Activated CD4-positive, alpha-beta T cell treated with anti-CD3 and anti-CD28 coated beads, Interleukin-2, Interleukin-4, amounts not matched to agents 100 ng/mL and 50 ng/mL, durations not matched to agents 16 hours and 8 hours (primary cell): ENCODE results near the gene MYH16.
A peak's percentile ranks its signal among the peaks of the same experiment; 100 is the strongest.
"Not testable (repeated sequence)": the region's sequence is repeated elsewhere in the genome, so short reads cannot be mapped to it uniquely, and the experiment has no call there.

Experiments used
- DNase-seq: peaks from one replicate; pipeline ENCODE4 v3.0.0-alpha.2; 2020; ENCODE audit warnings: low spot score

The MYH16 gene

DNA sequence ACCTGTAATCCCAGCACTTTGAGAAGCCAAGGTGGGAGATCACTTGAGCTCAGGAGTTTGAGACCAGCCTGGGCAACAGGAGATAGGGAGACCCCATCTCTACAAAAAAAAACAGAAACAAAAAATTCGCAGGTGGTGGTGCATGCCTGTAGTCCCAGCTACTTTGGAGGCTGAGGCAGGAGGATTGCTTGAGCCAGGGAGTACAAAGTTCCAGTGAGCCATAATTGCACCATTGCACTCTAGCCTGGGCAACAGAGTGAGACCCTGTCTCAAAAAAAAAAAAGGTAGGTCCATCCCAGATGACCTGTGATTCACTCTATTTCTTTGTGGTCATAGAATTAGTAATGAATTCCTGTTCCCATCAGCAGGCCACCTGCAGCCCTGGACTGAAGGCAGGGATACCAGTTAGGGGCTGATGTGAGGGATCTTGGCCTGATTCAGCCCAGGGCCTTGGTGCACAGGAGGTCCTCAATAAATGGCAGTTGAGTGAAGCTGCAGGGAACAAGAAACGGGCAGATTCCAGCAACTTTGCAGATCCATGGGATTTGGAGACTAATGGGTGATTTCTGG lies at the start of gene MYH16:
Gene MYH16, plus strand, starts transcription at position 364 of the 570 bp plus-strand sequence.
- DNase-seq: no peak

DNA sequence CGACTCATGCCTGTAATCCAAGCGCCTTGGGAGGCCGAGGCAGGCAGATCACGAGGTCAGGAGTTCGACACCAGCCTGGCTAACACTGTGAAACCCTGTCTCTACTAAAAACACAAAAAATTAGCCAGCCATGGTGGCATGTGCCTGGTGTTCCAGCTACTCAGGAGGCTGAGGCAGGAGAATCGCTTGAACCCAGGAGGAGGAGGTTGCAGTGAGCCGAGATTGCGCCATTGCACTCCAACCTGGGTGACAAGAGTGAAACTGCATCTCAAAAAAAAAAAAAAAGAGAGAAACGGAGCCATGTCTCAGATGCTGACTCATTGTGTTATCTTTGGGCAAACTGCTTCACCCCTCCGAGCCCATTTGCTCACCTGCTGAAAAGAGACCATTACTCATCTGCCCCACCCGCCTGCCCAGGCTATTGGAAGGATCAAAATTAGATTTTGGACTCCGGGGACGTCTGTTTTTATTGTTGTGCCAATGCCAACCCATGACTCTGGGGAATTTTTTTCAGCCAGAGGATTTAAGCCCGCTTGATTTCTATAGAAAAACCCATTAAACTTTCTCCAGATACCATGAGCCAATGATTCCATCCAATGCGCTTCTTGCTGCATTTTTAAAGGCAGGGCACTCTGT lies 48.3 kb upstream of the MYH16 start:
- DNase-seq: peak; percentile 38

GRCh38 chr7:99224899-99225265 lies 47.8 kb upstream of the MYH16 start:
- no peak for DNase-seq

DNA sequence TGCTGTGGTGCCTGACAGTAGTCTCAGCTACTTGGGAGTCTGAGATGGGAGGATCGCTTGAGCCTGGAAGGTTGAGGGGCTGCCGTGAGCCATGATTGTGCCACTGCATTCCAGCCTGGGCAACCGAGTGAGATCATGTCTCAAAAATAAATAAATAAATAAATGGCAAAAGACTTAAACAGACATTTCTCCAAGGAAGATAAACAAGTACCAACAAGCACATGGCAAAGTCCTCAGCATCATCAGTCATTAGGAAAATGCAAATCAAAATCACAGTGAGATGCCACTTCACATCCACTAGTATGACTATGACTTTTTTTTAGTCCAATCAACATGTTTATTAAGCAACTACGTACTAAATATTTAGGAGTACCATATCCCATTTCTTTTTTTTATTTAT lies 43.4 kb upstream of the MYH16 start:
- no peak for DNase-seq

DNA sequence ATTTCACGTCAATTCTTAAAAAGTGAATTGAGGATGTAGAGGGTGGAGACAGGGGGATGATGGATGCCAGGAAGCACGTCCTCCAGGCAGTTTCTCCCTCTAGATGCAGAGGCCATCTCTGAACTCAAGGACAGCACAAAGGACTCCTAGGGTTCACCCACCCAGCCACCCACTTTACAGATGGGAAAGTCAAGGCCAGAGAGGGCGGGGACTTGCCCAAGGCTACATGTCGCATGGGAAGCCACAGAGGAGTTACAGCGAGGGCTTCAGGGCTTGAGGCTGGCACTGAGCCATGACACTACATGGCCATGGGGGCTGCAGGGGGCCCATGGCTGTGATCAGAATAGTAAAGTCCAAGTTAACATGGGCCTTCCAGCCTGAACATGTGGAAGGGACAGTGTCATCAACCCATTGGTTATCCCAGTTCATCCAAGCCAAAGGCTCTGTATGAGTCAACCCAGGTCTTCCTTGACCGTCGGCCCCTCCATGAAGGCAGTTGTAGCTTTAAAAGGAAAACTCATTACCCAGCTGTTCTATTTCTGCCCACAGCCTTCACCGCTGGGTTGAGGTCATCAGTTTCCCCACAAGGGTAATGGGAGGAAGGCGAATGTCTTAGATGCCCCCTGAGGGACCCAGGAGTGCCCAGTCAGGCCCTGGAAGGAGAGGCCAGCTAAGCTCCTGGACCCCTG lies 40.4 kb upstream of the MYH16 start:
- no peak for DNase-seq

DNA sequence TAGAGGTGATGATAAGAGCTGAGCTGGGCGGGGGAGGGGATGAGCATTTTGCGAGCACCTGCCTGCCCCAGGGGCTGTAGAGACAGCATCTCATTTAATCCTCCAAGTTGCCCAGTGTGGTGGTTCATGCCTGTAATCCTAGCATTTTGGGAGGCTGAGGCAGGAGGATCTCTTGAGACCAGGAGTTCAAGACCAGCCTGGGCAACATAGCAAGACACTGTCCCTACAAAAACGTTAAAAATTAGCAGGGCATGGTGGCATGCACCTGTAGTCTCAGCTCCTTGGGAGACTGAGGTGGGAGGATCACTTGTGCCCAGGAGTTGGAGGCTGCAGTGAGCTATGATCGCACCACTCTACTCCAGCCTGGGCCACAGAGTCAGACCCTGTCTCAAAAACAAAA lies 39.7 kb upstream of the MYH16 start:
- DNase-seq: not testable (repeated sequence)

GRCh38 chr7:99234185-99234584 lies 38.5 kb upstream of the MYH16 start:
- no peak for DNase-seq

DNA sequence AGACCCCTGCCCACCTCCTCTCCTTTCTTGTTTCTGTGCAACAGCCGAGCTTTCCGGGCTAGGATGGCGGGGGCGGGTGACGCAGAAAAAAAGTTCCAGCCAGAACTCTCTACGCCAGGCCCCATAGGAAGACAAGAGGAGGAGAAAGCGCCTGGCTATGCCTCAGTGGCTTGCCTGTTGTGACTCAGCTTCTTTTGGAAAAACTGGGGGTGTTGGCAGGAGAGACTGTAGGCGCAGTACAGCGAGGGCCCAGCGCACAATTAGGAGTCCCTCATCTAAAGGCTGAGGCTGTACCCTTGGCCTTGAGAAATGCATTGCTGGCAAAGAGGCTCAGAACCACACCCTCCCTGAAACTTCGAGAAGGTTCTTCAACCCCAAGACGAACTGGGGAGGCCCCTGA lies 36.7 kb upstream of the MYH16 start:
- DNase-seq: no peak

DNA sequence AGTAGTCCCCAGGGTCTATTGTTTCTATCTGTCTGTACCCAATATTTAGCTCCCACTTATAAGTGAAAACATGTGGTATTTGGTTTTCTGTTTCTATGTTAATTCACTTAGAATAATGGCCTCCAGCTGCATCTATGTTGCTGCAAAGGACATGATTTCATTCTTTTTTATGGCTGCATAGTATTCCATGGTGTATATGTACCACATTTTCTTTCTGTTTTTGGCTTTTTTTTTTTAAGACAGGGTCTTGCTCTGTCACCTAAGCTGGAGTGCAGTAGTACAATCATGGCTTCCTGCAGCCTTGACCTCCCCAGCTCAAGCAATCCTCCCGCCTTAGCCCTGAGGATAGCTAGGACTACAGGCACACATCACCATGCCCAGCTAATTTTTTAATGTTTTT lies 34.8 kb upstream of the MYH16 start:
- DNase-seq: not testable (repeated sequence)

DNA sequence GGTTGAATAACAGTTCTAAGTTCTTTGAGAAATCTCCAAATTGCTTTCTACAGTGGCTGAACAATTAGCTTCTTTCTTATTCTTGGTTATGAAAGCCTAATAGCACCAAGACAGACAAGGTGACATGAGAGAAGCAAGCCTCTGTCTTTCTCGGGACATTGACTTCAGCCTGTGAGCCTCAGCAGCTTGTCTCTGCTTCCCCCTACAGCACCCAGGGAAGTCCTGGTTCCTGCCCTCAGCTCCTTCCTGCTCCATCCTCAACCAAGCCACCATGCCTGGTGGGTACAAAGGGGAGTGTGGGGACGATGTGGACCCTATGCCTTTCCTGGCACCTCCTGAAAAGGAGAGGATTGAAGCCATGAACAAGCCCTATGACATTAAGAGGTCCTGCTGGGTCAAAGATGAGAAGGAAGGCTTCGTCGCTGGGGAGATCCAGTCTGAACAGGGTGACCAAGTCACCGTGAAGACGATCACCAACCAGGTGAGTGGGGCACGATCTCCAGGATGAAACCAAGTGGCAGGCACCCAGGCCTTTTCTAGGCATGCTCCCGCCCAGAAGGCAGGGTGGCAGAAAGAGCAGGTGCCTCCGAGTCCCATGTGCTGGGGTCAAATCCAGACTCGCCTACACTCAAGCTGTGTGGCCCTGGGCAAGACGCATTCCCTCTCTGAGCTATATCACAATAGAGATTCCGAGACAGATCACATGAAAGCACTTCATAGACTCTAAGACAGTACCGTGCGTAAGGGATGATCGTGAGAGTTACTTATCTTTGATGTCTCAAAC lies 33.9 kb upstream of the MYH16 start:
- no peak for DNase-seq

- no peak for DNase-seq
These were observed 30.0 kb upstream of the MYH16 start for GRCh38 chr7:99242682-99243081.

- no peak for DNase-seq
These were observed 28.8 kb upstream of the MYH16 start for GRCh38 chr7:99243751-99244337.

DNA sequence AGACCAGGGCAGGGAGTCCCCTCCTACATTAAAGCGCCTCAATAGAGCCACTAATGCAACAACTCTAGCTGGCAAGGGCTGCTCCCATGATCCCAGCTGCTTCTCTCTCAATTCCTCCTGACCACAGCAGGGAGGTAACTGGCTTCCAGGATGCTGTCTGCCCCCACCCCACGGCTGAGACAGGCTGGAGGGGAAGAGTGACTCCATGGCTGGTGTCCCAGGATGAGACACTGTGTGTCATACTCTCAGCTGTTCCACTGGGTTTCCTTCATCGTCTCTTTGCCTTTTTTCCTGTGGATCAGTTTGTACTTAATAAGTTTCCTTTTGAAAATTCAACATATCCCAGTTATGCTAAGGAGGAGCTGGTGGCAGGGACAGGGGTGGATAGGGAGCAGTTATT lies 27.7 kb upstream of the MYH16 start:
- no peak for DNase-seq

DNA sequence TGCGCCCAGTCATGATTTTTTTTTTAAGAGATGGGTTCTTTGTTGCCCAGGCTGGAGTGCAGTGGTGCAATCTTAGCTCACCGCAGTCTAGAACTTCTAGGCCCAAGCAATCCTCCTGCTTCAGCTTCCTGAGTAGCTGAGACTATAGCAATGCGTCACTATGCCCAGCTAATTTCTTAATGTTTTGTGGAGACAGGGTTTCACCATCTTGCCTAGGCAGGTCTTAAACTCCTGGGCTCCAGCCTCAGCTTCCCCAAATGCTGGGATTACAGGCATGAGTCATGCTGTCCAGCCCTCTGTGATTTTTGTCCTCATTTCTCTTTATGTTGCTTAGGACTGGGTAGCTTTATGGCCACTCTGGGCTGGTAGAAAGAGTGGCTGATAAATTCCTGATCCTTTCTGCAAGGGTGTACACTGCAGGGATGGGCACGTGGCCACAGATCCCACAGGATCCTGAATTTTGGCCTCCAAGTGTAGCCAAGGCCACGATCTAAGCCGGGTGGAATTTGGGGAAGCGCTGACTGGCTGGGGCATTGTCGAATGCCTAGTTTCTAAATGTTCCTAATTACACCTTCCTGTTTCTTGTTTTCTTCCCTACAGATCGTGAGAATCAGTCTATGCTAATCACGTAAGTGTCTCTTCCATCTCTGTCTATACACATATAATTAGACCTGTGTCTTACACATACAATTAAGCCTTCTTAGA lies 24.1 kb upstream of the MYH16 start:
- DNase-seq: no peak

- DNase-seq: no peak
These were observed 22.6 kb upstream of the MYH16 start for GRCh38 chr7:99249985-99250575.

DNA sequence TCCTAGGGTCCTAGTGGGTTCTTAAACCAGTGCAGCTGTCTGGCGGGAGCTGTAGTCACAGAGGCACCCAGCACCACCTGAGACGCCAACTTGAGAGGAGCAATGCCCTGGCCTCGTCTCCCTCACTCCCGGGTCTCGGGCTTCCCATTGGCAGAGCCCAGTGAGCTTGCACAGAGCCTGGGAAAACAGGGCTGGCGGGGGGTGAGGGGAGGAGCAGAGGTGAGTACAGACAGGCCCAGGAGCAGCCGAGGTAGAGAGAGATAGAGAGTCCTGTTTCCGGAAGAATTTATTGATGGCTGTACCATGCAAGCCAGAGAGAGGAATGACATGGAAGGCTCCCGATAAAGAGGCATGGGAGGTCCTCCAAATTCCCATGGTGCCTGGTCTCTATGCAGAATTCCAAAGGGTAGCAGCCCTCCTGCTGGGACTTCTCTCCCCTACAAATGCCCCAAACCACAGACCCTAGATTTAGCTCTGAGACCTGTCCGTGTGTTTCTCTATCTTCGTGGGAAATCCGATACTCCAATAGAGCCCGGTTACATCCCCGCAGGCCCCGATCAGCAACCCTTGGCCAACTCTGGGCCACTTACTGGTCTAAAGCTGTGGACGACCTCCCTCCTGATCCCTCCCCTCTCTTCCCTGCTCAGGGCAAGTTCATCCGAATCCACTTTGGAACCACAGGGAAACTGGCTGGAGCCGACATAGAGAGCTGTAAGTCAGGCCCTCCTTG lies 20.3 kb upstream of the MYH16 start:
- DNase-seq: no peak

DNA sequence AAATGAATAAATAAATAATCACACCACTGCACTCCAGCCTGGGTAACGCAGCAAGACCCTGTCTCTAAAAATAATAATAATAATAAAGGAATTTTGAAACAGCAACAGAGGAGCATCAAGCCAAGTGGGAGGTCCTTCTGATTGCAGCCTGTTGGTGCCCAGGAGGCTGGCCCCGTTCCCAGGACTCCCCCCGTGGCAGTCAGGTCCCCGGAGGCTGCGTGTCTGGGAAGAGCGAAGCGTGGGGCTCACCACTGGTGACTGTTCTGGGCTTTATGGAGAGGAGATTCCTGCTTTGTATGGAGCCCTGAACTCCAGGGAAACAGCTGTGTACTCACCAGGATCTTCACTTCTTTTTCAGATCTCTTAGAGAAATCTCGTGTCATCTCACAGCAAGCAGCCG lies 19.3 kb upstream of the MYH16 start:
- DNase-seq: no peak

GRCh38 chr7:99254390-99254789 lies 18.2 kb upstream of the MYH16 start:
- no peak for DNase-seq

GRCh38 chr7:99255463-99255862 lies 17.2 kb upstream of the MYH16 start:
- DNase-seq: no peak

DNA sequence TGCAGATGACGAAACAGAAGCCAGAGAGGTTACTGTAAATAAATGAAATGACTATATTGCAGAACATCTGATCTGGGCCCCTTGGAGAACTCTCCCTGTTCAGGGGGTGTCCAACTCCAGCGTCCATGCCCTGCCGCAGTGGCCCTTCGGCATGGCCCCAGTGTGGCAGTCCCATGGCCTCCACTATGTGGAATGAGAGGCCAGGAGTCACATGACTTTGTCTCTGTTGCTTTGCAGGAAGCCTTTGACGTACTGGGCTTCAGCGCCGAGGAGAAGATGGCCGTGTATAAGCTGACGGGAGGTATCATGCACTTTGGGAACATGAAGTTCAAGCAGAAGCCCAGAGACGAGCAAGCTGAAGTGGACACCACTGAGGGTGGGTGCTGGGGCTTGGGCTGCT lies 15.6 kb upstream of the MYH16 start:
- no peak for DNase-seq

- no peak for DNase-seq
These were observed 15.0 kb upstream of the MYH16 start for GRCh38 chr7:99257675-99258074.
